Neural progenitor cell (in vitro differentiated cells): ENCODE results near the gene DIP2A. TPM values are rescaled to one million over a fixed set of nuclear protein-coding genes. Genes with fewer than 3 reads are reported as not detected.

Experiments
- DNase-seq: peaks from one replicate; pipeline ENCODE4 v3.0.0-alpha.2; 2016; ENCODE audit warnings: low spot score
- H2AFZ ChIP-seq: fragments of 200-600 bp; sonication (generic); replicated peaks from 2 replicates; pipeline ENCODE4 v1.6.1; 2016; ENCODE audit warnings: antibody characterized with exemption
- H3F3A ChIP-seq: fragments of 200-600 bp; sonication (generic); 2 replicates; pipeline ENCODE4 v1.6.1; 2016; ENCODE audit warnings: antibody characterized with exemption, low read depth
- H3K27ac ChIP-seq: fragments of 200-600 bp; sonication (generic); 2 replicates; pipeline ENCODE4 v1.5.1; 2016; ENCODE audit warnings: mild to moderate bottlenecking
- H3K27me3 ChIP-seq: fragments of 200-600 bp; sonication (generic); 2 replicates; pipeline ENCODE4 v1.6.1; 2016; ENCODE audit warnings: mild to moderate bottlenecking, moderate library complexity
- H3K36me3 ChIP-seq: fragments of 200-600 bp; sonication (generic); 2 replicates; pipeline ENCODE4 v1.5.1; 2016
- H3K4me1 ChIP-seq: fragments of 200-600 bp; sonication (generic); 2 replicates; pipeline ENCODE4 v1.6.1; 2016; ENCODE audit warnings: mixed run types
- H3K4me2 ChIP-seq: fragments of 200-600 bp; sonication (generic); 2 replicates; pipeline ENCODE4 v1.6.1; 2016
- H3K4me3 ChIP-seq: fragments of 200-600 bp; sonication (generic); 2 replicates; pipeline ENCODE4 v1.5.1; 2016
- H3K79me2 ChIP-seq: fragments of 200-600 bp; sonication (generic); 2 replicates; pipeline ENCODE4 v1.6.1; 2016; ENCODE audit warnings: low read depth
- H3K9ac ChIP-seq: fragments of 200-600 bp; sonication (generic); 2 replicates; pipeline ENCODE4 v1.6.1; 2016
- H3K9me3 ChIP-seq: fragments of 200-600 bp; sonication (generic); 2 replicates; pipeline ENCODE4 v1.5.1; 2016; ENCODE audit warnings: low read depth
- H4K20me1 ChIP-seq: fragments of 200-600 bp; sonication (generic); 2 replicates; pipeline ENCODE4 v1.6.1; 2016; ENCODE audit warnings: low read depth
- H3K27ac Mint-ChIP-seq: 3 replicates; pipeline ENCODE4 v1.8.0; 2021; ENCODE audit warnings: mixed read lengths
- H3K27me3 Mint-ChIP-seq: 2 replicates; pipeline ENCODE4 v1.8.0; 2022; ENCODE audit warnings: low read depth, mild to moderate bottlenecking, inconsistent platforms, moderate library complexity, mixed read lengths; ENCODE audit not compliant: insufficient read depth
- H3K36me3 Mint-ChIP-seq: 3 replicates; pipeline ENCODE4 v1.8.0; 2021; ENCODE audit warnings: mixed read lengths
- H3K4me1 Mint-ChIP-seq: 3 replicates; pipeline ENCODE4 v1.8.0; 2021; ENCODE audit warnings: mixed read lengths
- H3K4me3 Mint-ChIP-seq: 3 replicates; pipeline ENCODE4 v1.8.0; 2021; ENCODE audit warnings: mild to moderate bottlenecking, moderate library complexity, mixed read lengths
- H3K9me3 Mint-ChIP-seq: 3 replicates; pipeline ENCODE4 v1.8.0; 2020; ENCODE audit warnings: mixed read lengths
- CTCF ChIP-seq: fragments of 200-600 bp; sonication (generic); IDR thresholded peaks from 2 replicates; pipeline ENCODE4 v1.5.1; 2017; ENCODE audit warnings: antibody characterized with exemption, mild to moderate bottlenecking
- EZH2 ChIP-seq: fragments of 200-600 bp; sonication (generic); IDR thresholded peaks from 2 replicates; pipeline ENCODE4 v1.6.1; 2017; ENCODE audit warnings: antibody characterized with exemption, mild to moderate bottlenecking, moderate library complexity
- EZH2phosphoT487 ChIP-seq: fragments of 200-600 bp; sonication (generic); IDR thresholded peaks from 2 replicates; pipeline ENCODE4 v1.6.1; 2017; ENCODE audit warnings: antibody characterized with exemption
- total RNA-seq: library from RNA; depleted of rRNA; stranded (reverse); fragments of >200 nt; gene quantifications from 2 replicates; pipeline ENCODE4 v1.2.3, GENCODE V29; 2015; ENCODE audit warnings: low replicate concordance

The DIP2A gene
- total RNA-seq, 1 donor from 2014 or later: 50.7 TPM

- Mint-ChIP-seq H3K36me3 (peaks cover 26% of the 10 kb centered on the region), H3K27ac (no peak overlapping the region), H3K27me3 (peaks cover 2% of the 10 kb centered on the region), H3K4me1 (peaks cover 23% of the 10 kb centered on the region), H3K9me3 (peaks cover 2% of the 10 kb centered on the region), H3K4me3 (peak overlapping the region; percentile 92)
- H3K79me2 ChIP-seq: peaks cover 57% of the 10 kb centered on the region
- no peaks in the 10 kb centered on the region for H3K27me3 ChIP-seq
- peaks cover 20% of the 10 kb centered on the region for H4K20me1 ChIP-seq
- H3K9me3 ChIP-seq: no peaks in the 10 kb centered on the region
- no peak overlapping the region for H3K27ac ChIP-seq
- no peak overlapping the region for H3K4me2 ChIP-seq
- peaks cover 9% of the 10 kb centered on the region for H3F3A ChIP-seq
- H3K4me3 ChIP-seq: no peak overlapping the region
- H2AFZ ChIP-seq: no peak overlapping the region
- H3K4me1 ChIP-seq: peaks cover 9% of the 10 kb centered on the region
- H3K36me3 ChIP-seq: no peaks in the 10 kb centered on the region
- TF ChIP-seq CTCF (no peak), EZH2phosphoT487 (no peak), EZH2 (no peak)
- H3K9ac ChIP-seq: no peak overlapping the region
- DNase-seq: no peak
These were observed 1.9 kb upstream of the DIP2A start for GRCh38 chr21:46456750-46457149.

- Histone ChIP-seq H3F3A (peaks cover 9% of the 10 kb centered on the region), H4K20me1 (peaks cover 25% of the 10 kb centered on the region), H3K4me1 (peaks cover 9% of the 10 kb centered on the region), H3K36me3 (no peaks in the 10 kb centered on the region), H3K9me3 (no peaks in the 10 kb centered on the region), H3K27ac (peak overlapping the region; percentile 53), H3K4me3 (peak overlapping the region; percentile 80), H2AFZ (peak overlapping the region; percentile 70), H3K9ac (peak overlapping the region; percentile 65), H3K4me2 (peak overlapping the region; percentile 91), H3K27me3 (no peaks in the 10 kb centered on the region), H3K79me2 (peaks cover 64% of the 10 kb centered on the region)
- H3K9me3 Mint-ChIP-seq: peaks cover 2% of the 10 kb centered on the region
- H3K27ac Mint-ChIP-seq: peak overlapping the region; percentile 61
- peak overlapping the region; percentile 92 for H3K4me3 Mint-ChIP-seq
- no peak for DNase-seq
- H3K4me1 Mint-ChIP-seq: peaks cover 23% of the 10 kb centered on the region
- TF ChIP-seq CTCF (no peak), EZH2 (no peak), EZH2phosphoT487 (no peak)
- H3K36me3 Mint-ChIP-seq: peaks cover 21% of the 10 kb centered on the region
- no peaks in the 10 kb centered on the region for H3K27me3 Mint-ChIP-seq
These were observed 833 bp upstream of the DIP2A start for GRCh38 chr21:46457801-46458314.

- H3K36me3 ChIP-seq: no peaks in the 10 kb centered on the region
- H3K36me3 Mint-ChIP-seq: peaks cover 22% of the 10 kb centered on the region
- no peaks in the 10 kb centered on the region for H3K9me3 ChIP-seq
- H4K20me1 ChIP-seq: peaks cover 25% of the 10 kb centered on the region
- peaks cover 23% of the 10 kb centered on the region for H3K4me1 Mint-ChIP-seq
- H3K4me3 Mint-ChIP-seq: peak overlapping the region; percentile 94
- H3K27ac Mint-ChIP-seq: no peak overlapping the region
- H2AFZ ChIP-seq: peak overlapping the region; percentile 98
- no peaks in the 10 kb centered on the region for H3K9me3 Mint-ChIP-seq
- peak overlapping the region; percentile 61 for H3K9ac ChIP-seq
- peak overlapping the region; percentile 97 for H3K4me3 ChIP-seq
- H3K79me2 ChIP-seq: peaks cover 67% of the 10 kb centered on the region
- H3K4me2 ChIP-seq: peak overlapping the region; percentile 88
- TF ChIP-seq EZH2: no peak
- no peak for TF ChIP-seq CTCF
- no peak for TF ChIP-seq EZH2phosphoT487
- DNase-seq: no peak
- H3K27me3 ChIP-seq: no peaks in the 10 kb centered on the region
- H3K27ac ChIP-seq: no peak overlapping the region
- H3K27me3 Mint-ChIP-seq: no peaks in the 10 kb centered on the region
- H3K4me1 ChIP-seq: peaks cover 9% of the 10 kb centered on the region
- peaks cover 9% of the 10 kb centered on the region for H3F3A ChIP-seq
These were observed 299 bp downstream of the DIP2A start for GRCh38 chr21:46459024-46459355.
